NOMO-1 (cell line): ENCODE results near the gene ZNF860.

Source experiments
- DNase-seq, 2 experiments: peaks; one replicate each; lab custom pipeline; 2025; ENCODE audit not compliant: unreplicated experiment in 2 of 2; lab: John Stamatoyannopoulos, UW

ZNF860 gene

DNA sequence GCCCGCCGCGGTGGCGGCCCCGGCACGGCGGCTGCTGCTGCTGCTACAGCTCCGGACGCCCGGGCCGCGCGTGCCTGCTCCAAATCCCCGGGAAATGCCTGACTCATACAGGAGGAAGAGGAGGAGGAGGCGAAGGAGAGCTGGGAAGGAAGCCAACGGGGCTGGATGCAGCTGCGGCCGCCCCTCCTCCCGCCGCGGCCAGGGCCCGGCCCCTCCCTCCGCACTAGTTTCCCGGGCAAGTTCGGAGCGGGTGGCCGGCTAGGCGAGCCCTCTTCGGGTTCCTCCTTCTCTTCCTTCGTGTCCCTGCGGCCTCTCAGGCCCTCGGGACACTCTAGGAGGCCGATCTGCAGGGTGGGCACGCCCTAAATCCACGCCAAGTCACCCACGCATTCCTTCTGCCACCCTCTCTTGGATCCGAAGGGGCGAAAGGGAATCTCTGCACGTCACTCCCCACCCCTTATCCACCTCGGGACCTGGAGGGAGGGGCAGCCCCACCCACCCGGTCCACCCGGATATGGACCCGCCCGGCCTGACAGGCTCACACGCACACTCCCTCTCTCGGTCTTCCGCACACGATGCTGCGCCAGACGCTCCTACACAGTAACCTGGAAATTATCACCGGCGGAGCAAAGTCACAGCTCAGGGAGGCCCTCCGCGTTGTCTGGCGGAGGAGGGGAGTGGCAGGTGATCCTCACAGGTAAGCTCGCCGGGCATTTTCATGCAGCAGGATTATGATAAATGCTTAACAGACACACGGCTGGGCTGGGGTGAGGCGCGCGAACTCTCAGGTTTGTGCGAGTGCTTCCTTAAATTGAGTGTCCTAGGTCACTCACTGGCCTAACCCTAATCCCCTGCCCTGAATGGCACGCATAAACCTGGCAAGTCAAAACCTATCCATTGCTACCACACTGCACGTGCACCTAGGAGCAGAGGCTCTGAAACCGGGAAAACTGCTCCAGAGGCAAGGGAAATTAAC lies at the start of gene ZNF860, which contains the start of gene OSBPL10:
Gene ZNF860, plus strand, starts transcription at position 545 of the 976 bp plus-strand sequence. CDS start 7,330 bp downstream, outside the sequence.
Gene OSBPL10, minus strand, starts transcription at position 57 of the 976 bp plus-strand sequence. CDS start 83 bp downstream, outside the sequence.
- DNase-seq: peak in 1 of 2 experiments; percentile 6

DNA sequence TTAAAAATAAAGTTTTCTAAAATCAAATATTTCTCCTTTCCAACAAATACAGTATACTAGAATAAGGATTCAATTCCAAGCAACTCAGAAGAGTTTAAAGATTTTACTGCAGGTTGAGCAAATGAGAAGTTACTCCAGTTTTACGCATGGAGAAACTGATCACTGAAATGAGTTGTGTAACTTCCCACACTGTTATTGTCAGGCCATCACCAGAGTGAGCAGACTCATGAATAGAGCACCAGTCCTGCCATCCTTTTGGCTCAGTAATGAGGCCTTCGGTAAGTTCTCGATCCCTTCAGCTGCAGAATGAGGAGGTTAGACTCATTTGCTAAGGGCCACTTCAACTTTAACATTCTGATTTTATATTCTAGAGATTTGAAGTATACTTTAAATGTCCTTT lies 48.6 kb upstream of the ZNF860 start:
- DNase-seq: no peak

DNA sequence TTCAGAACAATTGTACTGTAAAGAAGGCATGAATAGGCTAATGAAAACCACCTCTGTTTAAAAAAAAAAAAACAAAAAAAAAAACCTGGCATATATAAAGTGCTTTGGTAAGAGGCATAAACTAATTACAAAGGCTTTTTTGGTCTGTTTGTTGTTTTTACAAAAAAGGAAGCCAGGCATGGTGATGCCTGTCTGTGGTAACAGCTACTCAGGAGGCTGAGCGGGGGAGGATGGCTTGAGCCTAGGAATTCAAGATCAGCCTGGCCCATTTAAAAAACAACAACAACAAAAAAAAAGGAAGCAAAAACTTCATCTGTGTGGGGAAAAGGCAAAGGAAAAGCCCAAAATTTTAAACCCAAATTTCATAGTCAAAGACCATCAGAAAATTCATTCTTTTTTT lies 47.5 kb upstream of the ZNF860 start:
- DNase-seq: no peak

DNA sequence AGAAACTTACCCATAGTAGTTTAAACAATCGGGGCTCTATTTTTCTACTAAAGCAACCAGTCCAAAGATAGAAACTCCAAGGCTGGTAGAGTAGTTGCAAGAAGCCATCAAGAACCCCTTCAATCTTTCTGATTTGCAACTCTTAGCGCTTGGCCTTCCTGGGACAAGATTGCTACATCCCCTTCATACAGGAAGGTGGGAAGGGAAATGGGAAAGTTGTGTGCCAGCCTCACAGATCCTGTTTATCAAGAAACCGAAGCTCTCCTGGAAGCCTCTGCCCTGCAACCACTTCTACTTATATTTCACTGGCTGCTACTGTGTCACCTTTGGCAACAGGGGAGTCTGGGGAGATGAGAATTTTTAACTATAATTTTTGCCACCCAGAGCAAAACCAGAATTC lies 46.7 kb upstream of the ZNF860 start:
- DNase-seq: no peak

DNA sequence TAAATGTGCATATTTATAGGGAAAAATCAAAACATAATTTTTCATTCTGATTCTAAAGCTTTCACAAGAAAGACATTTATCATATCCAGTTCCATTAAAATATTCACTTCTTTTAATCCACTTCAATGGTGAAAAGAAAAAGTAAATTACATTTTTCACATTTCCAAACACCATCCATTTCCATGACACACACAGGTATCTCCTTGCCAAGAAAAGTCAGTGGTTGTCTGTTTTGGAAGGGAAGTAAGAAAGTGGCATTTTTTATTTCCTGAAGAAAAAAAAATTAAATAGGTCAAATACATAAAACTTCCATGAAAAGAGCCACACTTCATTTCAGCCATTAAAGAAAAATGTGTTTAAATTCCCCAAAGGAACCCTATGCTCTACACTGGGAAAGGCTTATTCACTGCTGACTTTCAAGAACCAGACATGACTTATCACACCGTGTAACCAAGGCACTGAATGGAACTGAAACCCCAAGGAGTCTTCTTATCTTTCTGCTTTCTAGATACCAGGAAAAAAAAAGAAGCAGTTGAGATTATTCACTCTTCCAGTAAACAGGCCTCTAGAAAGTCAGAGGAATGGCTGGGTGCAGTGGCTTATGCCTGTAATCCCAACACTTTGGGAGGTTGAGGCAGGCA lies 45.0 kb upstream of the ZNF860 start:
- no peak for DNase-seq

DNA sequence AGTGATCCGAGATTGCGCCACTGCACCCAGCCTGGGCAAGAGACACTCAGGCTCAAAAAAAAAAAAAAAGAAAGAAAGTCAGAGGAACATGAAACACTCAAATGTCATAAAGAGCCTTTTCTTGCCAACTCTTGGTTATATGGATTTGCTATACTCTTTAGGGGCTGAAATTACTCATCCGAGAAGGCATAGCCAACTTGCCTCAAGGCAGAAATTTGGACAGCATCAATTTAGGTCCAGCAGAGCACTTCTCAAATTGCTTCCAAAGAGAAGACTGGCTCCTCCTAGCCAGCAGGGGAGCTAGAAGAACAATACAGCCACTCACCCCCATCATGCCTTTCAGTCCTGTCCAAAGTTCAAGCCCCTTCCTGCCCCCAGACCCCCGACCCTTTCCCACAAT lies 44.3 kb upstream of the ZNF860 start:
- DNase-seq: no peak

DNA sequence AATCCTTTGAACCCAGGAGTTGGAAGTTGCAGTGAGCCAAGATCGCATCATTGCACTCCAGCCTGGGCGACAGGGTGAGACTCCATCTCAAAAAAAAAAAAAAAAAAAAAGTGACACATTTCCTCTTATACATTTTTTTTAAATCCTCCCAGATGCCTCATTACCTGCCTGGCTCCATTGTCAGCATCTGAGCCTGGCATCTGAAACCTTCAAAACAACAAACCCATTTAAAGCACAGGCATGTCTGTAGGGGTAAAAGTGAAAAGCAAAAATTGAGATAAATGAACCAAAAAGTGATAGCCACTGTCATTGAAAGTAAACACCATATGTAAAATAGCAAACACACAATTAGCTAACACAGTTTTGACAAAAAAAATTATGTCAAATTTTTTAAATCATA lies 39.1 kb upstream of the ZNF860 start:
- no peak for DNase-seq

DNA sequence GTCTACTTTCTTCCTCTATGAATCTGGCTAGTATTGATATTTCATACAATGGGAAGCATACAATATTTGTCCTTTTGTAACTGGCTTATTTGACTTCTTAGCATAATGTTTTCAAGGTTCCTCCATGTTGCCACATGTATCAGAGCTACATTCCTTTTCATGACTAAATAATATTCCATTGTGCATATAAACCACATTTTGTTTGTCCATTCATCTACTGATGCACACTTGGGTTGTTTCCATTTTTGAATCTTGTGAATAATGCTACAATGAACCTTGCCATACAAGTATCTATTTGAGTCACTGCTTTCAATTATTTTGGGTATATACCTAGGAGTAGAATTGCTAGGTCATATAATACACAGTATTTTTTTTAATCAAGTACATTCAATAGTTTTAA lies 38.5 kb upstream of the ZNF860 start:
- no peak for DNase-seq

DNA sequence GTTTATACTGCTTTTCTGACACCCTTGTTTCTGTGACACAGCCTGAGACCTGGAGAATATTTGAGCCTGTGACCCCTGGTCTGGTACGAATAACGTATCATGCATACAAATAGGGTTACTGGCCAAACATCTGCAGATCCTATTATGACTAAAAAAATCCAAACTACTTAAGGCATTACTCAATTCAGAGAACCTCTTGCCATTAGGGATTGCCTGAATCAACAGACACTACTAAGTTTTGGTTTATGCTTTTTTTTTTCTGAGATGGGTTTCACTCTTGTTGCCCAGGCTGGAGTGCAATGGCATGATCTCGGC lies 35.9 kb upstream of the ZNF860 start:
- DNase-seq: no peak

DNA sequence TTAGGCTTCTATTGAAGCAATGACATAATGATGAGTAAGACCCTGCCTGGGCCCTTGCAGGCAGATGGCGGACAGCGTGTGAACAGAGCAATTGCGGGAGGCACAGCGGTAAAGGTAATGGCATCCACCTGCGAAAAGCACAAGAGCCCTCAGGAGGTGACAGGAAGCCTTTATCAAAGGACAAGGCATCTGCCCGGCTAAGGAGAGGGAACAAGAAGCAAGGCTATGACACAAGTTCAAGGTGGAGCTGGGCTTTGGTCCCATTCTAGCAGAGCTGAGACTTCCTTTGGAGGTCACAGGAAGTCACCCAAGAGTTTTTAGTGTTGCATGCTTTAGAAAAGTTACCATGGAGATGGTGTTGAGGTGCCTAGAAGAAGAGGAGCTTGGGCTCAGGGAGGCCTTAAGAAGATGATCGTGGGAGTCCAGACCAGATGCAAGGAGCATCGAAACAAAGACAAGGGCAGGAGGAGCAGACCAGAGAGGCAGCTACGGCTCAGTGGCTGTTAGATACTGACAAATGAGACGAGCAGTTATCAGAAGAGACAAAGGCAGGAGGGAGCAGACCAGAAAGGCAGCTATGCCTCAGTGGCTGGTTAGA lies 35.0 kb upstream of the ZNF860 start:
- DNase-seq: no peak

DNA sequence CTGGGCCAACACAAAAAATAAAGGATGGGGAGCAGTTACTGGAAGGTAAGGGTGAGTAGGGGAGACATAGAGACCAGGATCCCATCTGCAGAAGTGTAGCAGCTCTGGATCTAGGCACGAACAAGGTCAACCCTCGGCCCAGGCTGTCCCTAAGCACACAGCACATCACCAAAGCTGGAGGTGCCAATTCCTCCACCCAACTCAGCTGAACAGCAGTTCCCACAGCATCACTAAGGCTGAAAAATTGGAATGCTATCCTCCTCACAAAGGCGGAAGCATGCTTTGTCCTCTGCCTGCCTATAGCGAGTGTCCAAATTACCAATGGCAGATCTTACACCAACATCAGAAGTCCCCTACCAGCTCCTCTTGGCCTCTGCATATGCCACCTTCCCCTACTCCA lies 34.4 kb upstream of the ZNF860 start:
- no peak for DNase-seq

DNA sequence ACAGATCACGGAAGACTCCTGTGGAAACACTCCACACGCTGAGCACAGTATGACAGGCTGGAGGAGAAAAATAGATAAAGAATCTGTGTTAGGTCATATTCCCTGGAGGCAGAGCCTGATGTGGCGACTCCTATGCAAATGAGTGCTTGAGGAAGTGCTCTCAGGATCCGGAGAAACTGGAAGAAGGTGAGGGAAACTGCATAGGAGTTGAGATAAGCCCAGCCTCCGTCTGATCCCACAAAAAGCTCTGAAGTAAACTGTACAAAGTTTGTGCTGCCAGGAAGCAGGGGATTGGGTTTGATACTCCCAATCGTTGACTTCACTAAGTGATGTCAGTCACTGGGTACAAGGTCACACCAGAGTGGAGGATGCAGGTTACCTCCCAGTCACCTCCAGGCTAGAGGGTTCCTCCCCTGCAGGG lies 33.9 kb upstream of the ZNF860 start:
- no peak for DNase-seq

DNA sequence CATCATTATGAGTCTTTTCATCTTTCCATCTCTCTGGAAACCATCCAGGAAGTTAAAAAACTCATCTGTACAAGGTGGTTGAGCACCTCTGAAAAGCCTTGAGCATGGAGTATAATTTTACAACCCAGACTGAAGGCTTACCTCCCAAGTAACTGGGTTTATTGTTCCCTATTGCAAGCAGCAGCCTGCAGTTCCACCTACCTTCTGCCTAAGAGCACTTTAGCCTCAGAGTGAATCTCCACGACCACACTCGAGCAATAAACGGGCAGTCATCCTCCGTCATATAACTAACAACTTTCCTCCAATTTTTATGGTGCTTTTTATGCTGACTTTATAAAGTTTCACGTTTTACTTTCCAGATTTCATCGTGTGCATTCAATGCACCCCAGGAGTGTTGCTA lies 33.3 kb upstream of the ZNF860 start:
- no peak for DNase-seq

DNA sequence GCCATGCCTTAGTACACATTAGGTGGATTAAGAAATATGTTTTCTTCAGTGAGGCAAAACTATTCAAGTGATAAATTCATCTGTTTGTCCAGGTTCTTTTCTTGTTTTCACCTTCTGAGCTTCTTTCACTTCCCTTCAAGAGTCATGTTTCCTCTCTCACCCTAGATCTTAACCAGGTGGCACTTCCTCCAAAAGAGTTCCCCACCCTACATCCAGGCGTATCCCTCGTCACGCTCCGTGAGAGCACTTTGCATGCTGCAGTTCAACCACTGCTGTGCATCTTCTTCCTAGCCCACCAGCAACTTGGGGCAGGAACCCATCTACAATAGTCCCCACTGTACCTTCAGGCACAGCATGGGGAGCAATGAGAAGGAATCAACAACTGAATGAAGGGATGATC lies 29.3 kb upstream of the ZNF860 start:
- no peak for DNase-seq

DNA sequence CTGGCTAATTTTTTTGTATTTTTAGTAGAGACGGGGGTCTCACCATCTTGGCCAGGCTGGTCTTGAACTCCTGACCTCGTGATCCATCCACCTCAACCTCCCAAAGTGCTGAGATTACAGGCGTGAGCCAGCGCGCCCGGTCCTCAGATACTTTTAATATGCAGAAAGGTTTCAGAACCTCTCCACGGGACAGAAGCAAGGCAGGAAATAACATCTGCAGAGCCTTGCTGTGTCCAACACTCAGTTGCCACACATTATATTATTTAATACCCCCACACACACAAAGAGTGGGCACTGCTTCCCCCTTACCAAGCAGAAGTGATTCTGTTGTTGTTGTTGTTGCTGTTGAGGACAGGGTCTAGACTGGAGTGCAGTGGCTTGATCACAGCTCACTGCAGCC lies 28.5 kb upstream of the ZNF860 start:
- DNase-seq: no peak

DNA sequence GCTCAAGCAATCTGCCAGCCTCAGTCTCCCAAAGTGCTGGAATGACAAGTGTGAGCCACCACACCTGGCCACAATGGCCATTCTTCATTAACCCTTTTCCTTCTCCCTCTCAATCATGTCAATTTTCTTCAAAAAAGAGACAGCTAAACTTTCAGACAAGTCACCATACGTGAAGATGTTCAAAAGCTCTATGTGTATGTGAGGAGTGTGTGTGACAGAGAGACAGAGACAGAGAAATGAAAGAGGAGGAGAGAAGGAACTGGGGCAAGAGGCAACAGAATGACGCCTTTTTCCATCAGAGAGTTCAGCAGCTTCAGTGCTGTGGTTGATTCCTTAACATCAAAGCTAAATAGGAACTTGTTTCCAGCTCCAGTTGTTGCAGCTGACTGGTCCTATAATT lies 27.9 kb upstream of the ZNF860 start:
- no peak for DNase-seq

DNA sequence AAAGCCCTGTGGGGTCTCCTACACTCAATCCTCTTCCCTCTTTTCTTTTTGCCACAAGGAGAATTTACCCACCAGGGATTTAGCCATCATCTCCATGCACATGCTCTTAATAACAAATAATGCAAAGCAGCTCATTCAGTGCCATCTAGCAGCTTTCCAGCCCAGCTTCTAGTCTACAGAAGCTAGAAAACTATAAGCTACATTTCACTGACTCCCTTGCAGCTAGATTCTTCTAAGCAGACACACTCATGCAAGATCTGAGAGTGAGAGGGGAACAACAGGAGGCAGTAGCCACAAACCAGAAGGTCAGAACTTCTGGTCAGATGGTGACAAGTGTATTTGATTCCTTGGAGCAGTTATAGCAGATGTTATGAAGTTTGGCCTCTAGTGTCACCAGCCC lies 26.0 kb upstream of the ZNF860 start:
- DNase-seq: no peak

DNA sequence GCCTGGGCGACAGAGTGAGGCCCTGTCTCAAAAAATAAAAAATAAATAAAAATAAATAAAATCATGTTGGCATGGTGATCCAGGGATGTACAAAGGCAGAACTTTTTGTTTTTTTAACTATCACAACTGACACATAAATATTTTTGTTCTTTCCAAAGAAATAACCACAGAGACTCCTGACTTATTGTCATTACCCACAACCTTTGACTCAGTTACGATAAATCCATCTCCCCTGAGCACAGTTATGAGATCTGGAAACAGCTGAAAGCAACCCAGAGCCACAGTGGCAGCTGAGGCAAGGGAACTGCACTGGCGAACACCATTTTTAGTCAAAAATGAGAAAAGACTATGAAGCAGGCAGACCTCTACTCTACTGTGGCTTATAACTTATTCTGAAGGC lies 24.4 kb upstream of the ZNF860 start:
- DNase-seq: no peak

DNA sequence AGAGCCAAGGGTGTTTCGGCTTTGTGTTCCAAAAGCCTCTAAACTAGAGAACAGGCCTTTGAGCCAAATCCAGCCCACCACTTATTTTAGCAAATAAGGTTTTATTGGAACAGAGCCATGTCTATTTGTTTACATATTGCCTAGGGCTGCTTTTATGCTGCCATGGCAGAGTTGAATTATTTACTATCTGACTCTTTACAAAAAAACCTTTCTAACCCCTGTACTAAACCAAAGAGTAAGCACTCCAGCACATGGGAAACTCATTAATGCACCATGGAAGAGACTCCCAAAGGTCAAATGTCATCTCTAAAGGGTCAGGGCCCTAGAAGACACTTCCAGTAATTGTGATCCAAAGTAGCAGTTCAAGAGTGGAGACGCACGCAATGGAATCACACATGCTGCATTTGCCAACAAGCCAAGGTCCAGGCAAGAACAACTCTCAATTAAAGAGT lies 22.8 kb upstream of the ZNF860 start:
- no peak for DNase-seq

DNA sequence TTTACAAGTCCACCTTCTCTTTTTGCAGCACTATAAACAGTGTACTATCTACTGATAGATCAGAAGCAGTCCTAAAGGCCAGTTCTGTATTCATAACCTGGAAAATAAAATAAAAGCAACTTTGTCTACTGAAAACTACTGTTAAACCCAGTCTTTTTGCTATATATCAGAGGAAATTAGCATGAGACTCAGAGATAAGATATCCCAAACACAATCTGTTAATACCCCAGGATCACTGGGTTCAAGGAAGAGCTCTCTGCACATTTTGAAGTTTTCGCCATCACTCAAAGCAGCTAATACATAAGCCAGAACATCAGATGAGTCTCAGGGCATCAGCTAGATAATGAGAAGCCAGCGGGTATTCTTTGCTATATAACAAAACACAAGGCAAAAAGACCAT lies 22.3 kb upstream of the ZNF860 start:
- no peak for DNase-seq

DNA sequence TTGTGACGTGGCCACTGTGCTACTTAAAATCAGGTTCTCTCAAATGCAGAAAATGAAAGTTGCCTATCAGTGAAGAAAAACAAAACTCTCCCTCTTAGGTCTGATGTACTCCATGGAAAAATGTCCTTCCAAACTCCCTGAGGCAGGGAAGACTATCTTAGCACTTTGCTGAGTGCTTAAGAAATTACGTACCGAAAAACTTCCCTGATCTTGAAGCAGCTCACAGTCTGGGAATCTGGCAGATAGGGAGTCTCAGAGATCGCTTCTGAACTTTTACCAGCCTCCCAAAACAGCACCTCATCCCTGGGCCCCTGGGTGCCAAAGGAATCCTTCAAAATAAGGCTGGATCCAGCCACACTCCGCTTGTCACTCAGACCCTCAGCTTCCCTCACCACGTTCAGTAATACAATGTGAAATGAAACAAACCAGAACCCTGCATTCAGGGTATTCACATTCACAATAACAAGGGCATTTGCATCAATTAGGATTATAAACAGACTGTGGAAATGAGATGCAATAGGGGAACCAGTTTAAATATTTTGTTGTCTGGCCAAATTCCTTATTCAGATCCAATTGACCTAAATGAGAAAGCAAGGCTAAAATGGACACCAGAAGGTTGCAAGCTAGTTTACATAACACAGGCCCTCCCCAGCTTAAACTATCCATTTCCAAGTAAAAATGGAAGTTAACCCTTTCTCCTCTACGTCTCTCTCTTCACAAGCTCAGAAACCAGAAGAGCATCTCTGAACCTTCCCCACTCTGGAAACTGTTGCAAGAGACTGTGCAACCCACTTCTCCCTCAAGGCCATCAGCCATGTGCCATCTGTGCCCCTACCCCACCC lies 21.4 kb upstream of the ZNF860 start:
- no peak for DNase-seq
